ENCODE measurements around the gene MBD4. TPM values are rescaled to one million over a fixed set of nuclear protein-coding genes. Genes with fewer than 3 reads are reported as not detected.

Gene MBD4
- total RNA-seq, 6 experiments from 2014 or later, result 18.7 to 25.7 (median 21.8) TPM

DNA sequence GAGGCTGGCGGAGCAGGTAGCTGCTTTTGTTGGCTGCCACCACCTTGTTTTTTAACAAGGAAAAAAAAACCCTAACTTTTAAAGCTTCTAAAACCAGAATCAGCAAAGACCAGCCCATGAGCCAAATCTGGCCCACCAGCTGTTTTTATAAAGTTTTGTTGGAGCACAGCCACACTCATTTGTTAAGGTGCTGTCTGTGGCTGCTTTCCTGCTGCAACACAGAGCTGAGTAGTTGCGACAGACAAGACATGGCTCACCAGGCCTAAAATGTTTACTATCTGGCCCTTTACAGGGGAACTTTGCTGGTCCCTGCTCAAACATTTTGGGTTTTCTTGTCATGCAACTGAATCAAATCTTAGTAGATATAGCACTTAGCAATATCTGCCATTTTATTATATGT is 30.2 kb downstream of the MBD4 start:
- H3K27ac Mint-ChIP-seq, result no peak overlapping the region
- TF ChIP-seq, protein P1, sequence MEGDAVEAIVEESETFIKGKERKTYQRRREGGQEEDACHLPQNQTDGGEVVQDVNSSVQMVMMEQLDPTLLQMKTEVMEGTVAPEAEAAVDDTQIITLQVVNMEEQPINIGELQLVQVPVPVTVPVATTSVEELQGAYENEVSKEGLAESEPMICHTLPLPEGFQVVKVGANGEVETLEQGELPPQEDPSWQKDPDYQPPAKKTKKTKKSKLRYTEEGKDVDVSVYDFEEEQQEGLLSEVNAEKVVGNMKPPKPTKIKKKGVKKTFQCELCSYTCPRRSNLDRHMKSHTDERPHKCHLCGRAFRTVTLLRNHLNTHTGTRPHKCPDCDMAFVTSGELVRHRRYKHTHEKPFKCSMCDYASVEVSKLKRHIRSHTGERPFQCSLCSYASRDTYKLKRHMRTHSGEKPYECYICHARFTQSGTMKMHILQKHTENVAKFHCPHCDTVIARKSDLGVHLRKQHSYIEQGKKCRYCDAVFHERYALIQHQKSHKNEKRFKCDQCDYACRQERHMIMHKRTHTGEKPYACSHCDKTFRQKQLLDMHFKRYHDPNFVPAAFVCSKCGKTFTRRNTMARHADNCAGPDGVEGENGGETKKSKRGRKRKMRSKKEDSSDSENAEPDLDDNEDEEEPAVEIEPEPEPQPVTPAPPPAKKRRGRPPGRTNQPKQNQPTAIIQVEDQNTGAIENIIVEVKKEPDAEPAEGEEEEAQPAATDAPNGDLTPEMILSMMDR (IDR thresholded peaks at IDR 0.05), result no peak
- H3K36me3 Mint-ChIP-seq (ENCODE audit: low read depth), result no peaks in the 10 kb centered on the region
- no peak for DNase-seq
- H3K27me3 Mint-ChIP-seq (ENCODE audit: insufficient read depth), result peaks cover 6% of the 10 kb centered on the region
- peaks cover 26% of the 10 kb centered on the region for H3K4me1 Mint-ChIP-seq (ENCODE audit: low read depth)
- H3K9me3 Mint-ChIP-seq, result no peaks in the 10 kb centered on the region
- no peak overlapping the region for H3K4me3 Mint-ChIP-seq

DNA sequence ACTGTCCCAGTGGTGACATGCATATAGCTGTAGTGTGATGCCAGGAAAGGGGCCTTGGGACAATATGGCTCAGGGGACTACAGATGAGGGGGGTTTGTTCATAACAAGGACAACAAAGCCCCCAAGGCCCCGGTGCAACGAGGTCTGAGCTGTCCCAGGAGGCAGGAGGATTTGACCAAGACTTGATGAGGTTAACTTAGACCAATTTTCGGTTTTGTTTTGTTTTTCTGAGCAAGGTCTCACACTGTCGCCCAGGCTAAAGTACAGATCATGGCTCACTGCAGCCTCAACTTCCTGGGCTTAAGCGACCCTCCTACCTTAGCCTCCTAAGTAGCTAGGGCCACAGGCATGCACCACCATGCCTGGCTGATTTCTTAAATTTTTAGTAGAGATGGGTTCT is 35.1 kb downstream of the MBD4 start:
- H3K4me1 Mint-ChIP-seq (ENCODE audit: low read depth), result no peaks in the 10 kb centered on the region
- peaks cover 9% of the 10 kb centered on the region for H3K27me3 Mint-ChIP-seq (ENCODE audit: insufficient read depth)
- no peak overlapping the region for H3K27ac Mint-ChIP-seq
- H3K4me3 Mint-ChIP-seq, result no peak overlapping the region
- TF ChIP-seq, protein P1 (IDR thresholded peaks at IDR 0.05), result no peak
- no peaks in the 10 kb centered on the region for H3K36me3 Mint-ChIP-seq (ENCODE audit: low read depth)
- H3K9me3 Mint-ChIP-seq, result no peaks in the 10 kb centered on the region
- DNase-seq, result no peak

DNA sequence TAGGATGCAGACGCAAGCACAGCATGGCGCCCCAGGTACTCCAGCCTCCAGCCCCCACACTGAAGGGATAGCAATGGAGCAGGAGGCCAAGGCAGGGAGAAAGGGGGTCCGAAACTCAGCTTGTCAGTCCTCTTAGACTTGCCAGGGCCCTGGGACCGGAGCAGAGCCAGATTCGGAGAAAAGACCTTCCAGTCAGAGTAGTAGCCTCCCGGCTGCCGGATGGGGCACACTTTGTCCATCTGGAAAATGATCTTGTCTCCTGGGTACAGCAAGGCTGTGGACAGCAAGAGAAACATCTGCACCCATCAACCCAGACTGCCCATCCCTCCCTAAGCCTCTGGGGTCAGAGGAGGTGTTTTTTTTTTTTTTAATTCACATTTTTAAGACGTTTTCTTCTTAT is 35.6 kb downstream of the MBD4 start:
- H3K4me1 Mint-ChIP-seq (ENCODE audit: low read depth), result no peaks in the 10 kb centered on the region
- TF ChIP-seq, protein P1 (IDR thresholded peaks at IDR 0.05), result no peak
- no peak overlapping the region for H3K4me3 Mint-ChIP-seq
- 0 out of 2 replicates have a peak, but pooled peaks cover under 1% of the 10 kb centered on the region for H3K36me3 Mint-ChIP-seq (ENCODE audit: low read depth)
- DNase-seq, result no peak
- peaks cover 9% of the 10 kb centered on the region for H3K27me3 Mint-ChIP-seq (ENCODE audit: insufficient read depth)
- no peaks in the 10 kb centered on the region for H3K9me3 Mint-ChIP-seq
- H3K27ac Mint-ChIP-seq, result no peak overlapping the region

DNA sequence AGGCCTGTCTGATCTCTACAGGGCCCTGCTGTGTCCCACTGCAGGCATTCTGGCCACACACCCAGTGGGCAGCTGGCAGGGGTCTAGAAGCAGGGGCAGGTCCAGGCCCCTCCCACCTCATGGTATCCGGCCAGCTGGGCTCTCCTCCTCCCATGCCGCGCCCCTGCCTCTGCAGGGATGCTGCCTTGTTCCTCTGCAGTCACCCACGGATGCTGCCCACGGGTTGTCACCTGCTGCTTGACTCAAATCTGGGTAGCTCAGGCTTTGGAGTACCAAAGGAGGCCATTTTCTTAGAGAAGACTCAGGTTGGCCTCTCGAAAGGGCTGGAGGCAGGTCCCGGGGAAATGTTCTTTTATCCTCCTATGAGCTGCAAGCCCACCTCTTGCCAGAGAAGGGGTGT is 36.3 kb downstream of the MBD4 start:
- H3K4me1 Mint-ChIP-seq (ENCODE audit: low read depth), result peaks cover 4% of the 10 kb centered on the region
- H3K27me3 Mint-ChIP-seq (ENCODE audit: insufficient read depth), result peaks cover 9% of the 10 kb centered on the region
- H3K36me3 Mint-ChIP-seq (ENCODE audit: low read depth), result 0 out of 2 replicates have a peak, but pooled peaks cover 7% of the 10 kb centered on the region
- no peaks in the 10 kb centered on the region for H3K9me3 Mint-ChIP-seq
- DNase-seq, result no peak
- no peak overlapping the region for H3K4me3 Mint-ChIP-seq
- H3K27ac Mint-ChIP-seq, result no peak overlapping the region
- TF ChIP-seq, protein P1 (IDR thresholded peaks at IDR 0.05), result no peak

DNA sequence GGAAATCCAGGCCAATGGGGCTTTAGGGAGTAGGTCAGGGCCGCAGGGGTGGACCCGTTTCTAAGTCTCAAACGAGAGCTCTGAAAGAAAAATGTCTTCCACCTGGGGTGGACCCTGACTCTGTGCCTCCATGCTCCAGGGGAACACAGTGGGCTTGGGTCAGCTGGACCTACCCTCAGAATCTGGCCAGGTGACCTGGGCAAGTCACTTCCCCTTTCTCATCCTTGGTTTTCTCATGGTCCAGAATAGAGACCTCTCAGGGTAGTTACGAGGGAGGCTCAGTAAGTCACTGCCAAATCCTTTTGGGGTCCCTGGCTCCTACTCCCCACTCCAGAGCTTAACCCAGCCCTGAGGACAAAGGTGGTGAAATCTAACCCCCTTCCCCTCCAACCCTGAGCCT is 37.1 kb downstream of the MBD4 start:
- Mint-ChIP-seq H3K4me1 (ENCODE audit: low read depth) (peaks cover 12% of the 10 kb centered on the region), H3K27ac (no peak overlapping the region), H3K36me3 (ENCODE audit: low read depth) (peaks cover 9% of the 10 kb centered on the region; the same call in 1 of the 2 replicates), H3K9me3 (no peaks in the 10 kb centered on the region), H3K27me3 (ENCODE audit: insufficient read depth) (peaks cover 9% of the 10 kb centered on the region), H3K4me3 (no peak overlapping the region)
- TF ChIP-seq, protein P1 (IDR thresholded peaks at IDR 0.05), result no peak
- no peak for DNase-seq

DNA sequence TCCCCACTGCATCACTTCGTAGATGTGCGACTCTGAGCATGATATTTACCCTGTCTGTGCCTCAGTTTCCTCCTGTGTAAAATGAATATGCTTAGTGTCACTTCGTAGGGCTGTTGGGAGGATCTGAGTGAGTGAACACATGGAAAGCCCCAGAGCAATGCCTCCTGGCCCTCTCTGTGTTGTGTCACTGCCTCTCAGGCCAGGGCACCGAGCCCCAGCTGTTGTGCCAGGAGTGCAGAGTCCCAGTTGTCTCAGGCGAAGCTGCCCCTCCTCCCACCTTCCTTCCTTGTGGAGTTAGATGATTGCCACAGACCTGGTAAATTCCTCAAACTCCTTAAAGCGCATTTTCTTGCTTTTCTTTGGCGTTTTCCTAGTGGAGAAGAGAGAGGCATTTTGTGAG is 37.5 kb downstream of the MBD4 start:
- Mint-ChIP-seq H3K9me3 (no peaks in the 10 kb centered on the region), H3K4me1 (ENCODE audit: low read depth) (peaks cover 16% of the 10 kb centered on the region), H3K27me3 (ENCODE audit: insufficient read depth) (peaks cover 9% of the 10 kb centered on the region), H3K27ac (no peak overlapping the region), H3K4me3 (no peak overlapping the region), H3K36me3 (ENCODE audit: low read depth) (peaks cover 13% of the 10 kb centered on the region; the same call in 1 of the 2 replicates)
- DNase-seq, result no peak
- TF ChIP-seq, protein P1 (IDR thresholded peaks at IDR 0.05), result no peak

Data from HFFc6 (cell line).